H1 (cell line): ENCODE results near the gene STX4. TPM values are rescaled to one million over a fixed set of nuclear protein-coding genes. Genes with fewer than 3 reads are reported as not detected.

Experiments
- CTCF ChIA-PET: fragments of 300-600 bp; sonication (Branson Sonifier 250); formaldehyde crosslinking; loops from one replicate; lab custom pipeline; 2021; ENCODE audit not compliant: partially characterized antibody; lab: Charles Lee
- POLR2A ChIA-PET: fragments of 300-600 bp; sonication (Branson Sonifier 250); formaldehyde crosslinking; loops from one replicate; lab custom pipeline; 2021; ENCODE audit warnings: inconsistent platforms; ENCODE audit not compliant: partially characterized antibody; lab: Charles Lee
- DNase-seq, 2 experiments: peaks; one replicate each; pipeline versions ENCODE4 v3.0.0 to v3.0.0-alpha.2; 2010 to 2022; ENCODE audit warnings: low spot score in 2 of 2, low read depth in 1 of 2, mixed read lengths in 1 of 2
- FAIRE-seq: peaks from 2 replicates; lab custom pipeline; 2011; peaks lifted over from hg19 to GRCh38; lab: Jason Lieb, UNC
- H2AFZ ChIP-seq: 2 replicates; pipeline ENCODE4 v1.8.1; 2012; ENCODE audit warnings: low read length, inconsistent platforms
- H2AK5ac ChIP-seq: 2 replicates; pipeline ENCODE4 v1.6.1; 2013; ENCODE audit warnings: low read depth, low read length
- H2BK120ac ChIP-seq: replicated peaks from 2 replicates; pipeline ENCODE3; 2013; ENCODE audit warnings: low read depth, low read length, inconsistent platforms
- H2BK12ac ChIP-seq: 2 replicates; pipeline ENCODE4 v1.6.1; 2013; ENCODE audit warnings: low read depth, low read length
- H2BK15ac ChIP-seq: 2 replicates; pipeline ENCODE4 v1.6.1; 2013; ENCODE audit warnings: low read length
- H2BK20ac ChIP-seq: 2 replicates; pipeline ENCODE4 v1.6.1; 2013; ENCODE audit warnings: low read length
- H2BK5ac ChIP-seq: 2 replicates; pipeline ENCODE4 v1.6.1; 2013; ENCODE audit warnings: low read depth, low read length
- H3K14ac ChIP-seq: 2 replicates; pipeline ENCODE4 v1.6.1; 2013; ENCODE audit warnings: inconsistent platforms; ENCODE audit not compliant: insufficient read length
- H3K18ac ChIP-seq: 2 replicates; pipeline ENCODE4 v1.6.1; 2013; ENCODE audit warnings: low read length; ENCODE audit errors: extremely low read depth
- H3K23ac ChIP-seq: 2 replicates; pipeline ENCODE4 v1.6.1; 2013; ENCODE audit warnings: inconsistent platforms; ENCODE audit not compliant: insufficient read length
- H3K23me2 ChIP-seq: 2 replicates; pipeline ENCODE4 v1.6.1; 2013; ENCODE audit warnings: low read depth, low read length
- H3K27ac ChIP-seq: 2 replicates; pipeline ENCODE4 v1.6.1; 2011; ENCODE audit warnings: low read depth, low read length, inconsistent platforms
- H3K27me3 ChIP-seq, 4 experiments: replicated peaks in 1 of 4; 1 replicate in 1 of 4; 2 replicates in 3 of 4; pipeline versions ENCODE4 v1.6.1 to v1.8.1; 2011 to 2013; ENCODE audit warnings: low read length in 3 of 4, mild to moderate bottlenecking in 3 of 4, inconsistent platforms in 2 of 4, mixed read lengths in 2 of 4, moderate library complexity in 1 of 4; ENCODE audit not compliant: control insufficient read depth in 3 of 4, insufficient read depth in 3 of 4; ENCODE audit errors: extremely low read depth in 1 of 4
- H3K36me3 ChIP-seq, 4 experiments: 2 replicates each; pipeline versions ENCODE4 v1.6.1 to v1.8.1; 2011 to 2013; ENCODE audit warnings: mild to moderate bottlenecking in 4 of 4, low read length in 3 of 4, moderate library complexity in 2 of 4, control low read depth in 1 of 4, inconsistent platforms in 1 of 4; ENCODE audit not compliant: insufficient read depth in 4 of 4, control insufficient read depth in 2 of 4
- H3K4ac ChIP-seq: replicated peaks from 2 replicates; pipeline ENCODE3; 2013; ENCODE audit warnings: low read length, low read depth, mixed read lengths, inconsistent platforms; ENCODE audit not compliant: insufficient read length
- H3K4me1 ChIP-seq, 4 experiments: replicated peaks in 1 of 4; 1 replicate in 1 of 4; 2 replicates in 3 of 4; pipeline versions ENCODE4 v1.6.1 to v1.8.1; 2011 to 2013; ENCODE audit warnings: low read length in 3 of 4, inconsistent platforms in 2 of 4, mixed read lengths in 1 of 4; ENCODE audit not compliant: insufficient read depth in 4 of 4, control insufficient read depth in 3 of 4
- H3K4me2 ChIP-seq, 2 experiments: 2 replicates each; pipeline versions ENCODE4 v1.6.1 to v1.8.1; 2011 to 2013; ENCODE audit warnings: low read depth in 2 of 2, low read length in 2 of 2, control low read depth in 1 of 2, inconsistent platforms in 1 of 2, mild to moderate bottlenecking in 1 of 2; ENCODE audit not compliant: insufficient read depth in 1 of 2
- H3K4me3 ChIP-seq, 4 experiments: fragments of 200-600, 300-600 bp in 1 of 4; sonication (generic), shearing (Covaris generic), sonication (Bioruptor Twin) in 1 of 4; 2 replicates each; pipeline versions ENCODE4 v1.5.1 to v1.8.1; 2011 to 2016; ENCODE audit warnings: low read length in 4 of 4, low read depth in 3 of 4, control low read depth in 2 of 4, inconsistent platforms in 2 of 4, mild to moderate bottlenecking in 2 of 4, mixed read lengths in 1 of 4, moderate library complexity in 1 of 4; ENCODE audit not compliant: insufficient read depth in 2 of 4; ENCODE audit errors: extremely low read depth in 1 of 4
- H3K56ac ChIP-seq: replicated peaks from 2 replicates; pipeline ENCODE3; 2013; ENCODE audit warnings: low read depth, mild to moderate bottlenecking, mixed read lengths, low read length, inconsistent platforms; ENCODE audit not compliant: insufficient read length
- H3K79me1 ChIP-seq: 2 replicates; pipeline ENCODE4 v1.6.1; 2013; ENCODE audit warnings: low read depth, low read length, control low read depth
- H3K79me2 ChIP-seq, 2 experiments: 2 replicates each; pipeline versions ENCODE4 v1.6.1 to v1.8.1; 2012 to 2013; ENCODE audit warnings: low read length in 2 of 2, mild to moderate bottlenecking in 2 of 2, inconsistent platforms in 1 of 2; ENCODE audit not compliant: insufficient read depth in 2 of 2, control insufficient read depth in 1 of 2
- H3K9ac ChIP-seq, 4 experiments: replicated peaks in 1 of 4; 1 replicate in 1 of 4; 2 replicates in 3 of 4; pipeline versions ENCODE4 v1.6.1 to v1.8.1; 2011 to 2013; ENCODE audit warnings: low read depth in 3 of 4, low read length in 3 of 4, control low read depth in 2 of 4, mild to moderate bottlenecking in 2 of 4, moderate library complexity in 2 of 4, inconsistent platforms in 1 of 4; ENCODE audit errors: extremely low read depth in 1 of 4
- H3K9me3 ChIP-seq, 2 experiments: 2 replicates each; pipeline versions ENCODE4 v1.6.1 to v1.8.1; 2012 to 2013; ENCODE audit warnings: mild to moderate bottlenecking in 2 of 2, moderate library complexity in 2 of 2, control low read depth in 1 of 2, inconsistent platforms in 1 of 2, low read depth in 1 of 2, low read length in 1 of 2, mixed read lengths in 1 of 2; ENCODE audit not compliant: insufficient read depth in 2 of 2
- H4K20me1 ChIP-seq, 2 experiments: replicated peaks in 1 of 2; 2 replicates each; pipeline versions ENCODE3 to v1.8.1; 2011 to 2013; ENCODE audit warnings: inconsistent platforms in 2 of 2, low read length in 2 of 2, mild to moderate bottlenecking in 1 of 2; ENCODE audit not compliant: insufficient read depth in 2 of 2, control insufficient read depth in 1 of 2
- H4K5ac ChIP-seq: 2 replicates; pipeline ENCODE4 v1.6.1; 2013; ENCODE audit warnings: low read length, low read depth, mixed read lengths, inconsistent platforms; ENCODE audit not compliant: insufficient read length
- H4K8ac ChIP-seq: 2 replicates; pipeline ENCODE4 v1.8.0; 2013; ENCODE audit warnings: mild to moderate bottlenecking, moderate library complexity, low read length, inconsistent platforms; ENCODE audit not compliant: insufficient read depth; ENCODE audit errors: extremely low read depth
- H4K91ac ChIP-seq: replicated peaks from 2 replicates; pipeline ENCODE3; 2013; ENCODE audit warnings: low read length, mixed read lengths, inconsistent platforms; ENCODE audit not compliant: insufficient read length
- CHD1 ChIP-seq: IDR thresholded peaks from 2 replicates; pipeline ENCODE4 v1.6.1; 2012; ENCODE audit warnings: low read depth, low read length, improper control_type of control experiment
- EGR1 ChIP-seq: IDR thresholded peaks from 2 replicates; pipeline ENCODE4 v1.6.1; 2011; ENCODE audit warnings: low read depth, low read length, borderline replicate concordance
- PHF8 ChIP-seq: fragments of 200-600 bp; sonication (generic); conservative IDR thresholded peaks from 2 replicates; pipeline ENCODE4 v1.7.1; 2012; ENCODE audit warnings: low read depth, mild to moderate bottlenecking, inconsistent platforms, low read length, moderate library complexity
- POLR2A ChIP-seq, 2 experiments: IDR thresholded peaks; 1 replicate in 1 of 2; 2 replicates in 1 of 2; pipeline ENCODE4 v1.6.1; 2011; ENCODE audit warnings: low read depth in 2 of 2, low read length in 2 of 2, mild to moderate bottlenecking in 2 of 2; ENCODE audit errors: control extremely low read depth in 1 of 2
- TAF7 ChIP-seq: optimal IDR thresholded peaks from 2 replicates; pipeline ENCODE3; 2011; ENCODE audit warnings: low read depth, mild to moderate bottlenecking, inconsistent platforms, low read length, moderate library complexity, borderline replicate concordance
- TBP ChIP-seq: IDR thresholded peaks from 2 replicates; pipeline ENCODE4 v1.6.1; 2011; ENCODE audit warnings: low read depth, low read length, improper control_type of control experiment
- WGBS, 2 experiments: shearing (Covaris generic) in 1 of 2; methylation state at CpG; one replicate each; pipeline versions ENCODE4 v1.1.6 to v1.1.7; 2013 to 2015; ENCODE audit warnings: low lambda C conversion rate in 2 of 2, mixed read lengths in 2 of 2, inconsistent platforms in 1 of 2, low coverage in 1 of 2, missing lambda C conversion rate in 1 of 2; ENCODE audit not compliant: insufficient replicate concordance in 2 of 2, insufficient coverage in 1 of 2, insufficient read length in 1 of 2; ENCODE audit errors: extremely low coverage in 1 of 2, missing lambda C conversion rate in 1 of 2; 5-methylcytosine and 5-hydroxymethylcytosine counted together
- polyA plus RNA-seq, 7 experiments: library from polyadenylated mRNA; depleted of rRNA in 3 of 7; stranded (reverse) in 5 of 7; unstranded in 2 of 7; fragments of >200 nt in 5 of 7; fragments of 200-250 nt in 2 of 7; gene quantifications; 1 replicate in 5 of 7; 2 replicates in 1 of 7; 4 replicates in 1 of 7; pipeline versions ENCODE4 v1.2.1 to v1.2.3, GENCODE V29; 2011 to 2013; ENCODE audit warnings: missing spikeins in 2 of 7, mixed read lengths in 2 of 7
- total RNA-seq: library from RNA; stranded (reverse); fragmentation: NEBNext Ultra II Directional; extraction: Animal tissue kit (Norgen Biotek cat#: 25700); gene quantifications from 2 replicates; pipeline ENCODE4 v1.2.1, GENCODE V29; 2021

STX4 gene
- total and polyA plus RNA-seq, 2 of the 8 experiments (the other 6 are each of a cell fraction or from before 2014, with no cell fraction given): 25.8 to 32.3 TPM

DNA sequence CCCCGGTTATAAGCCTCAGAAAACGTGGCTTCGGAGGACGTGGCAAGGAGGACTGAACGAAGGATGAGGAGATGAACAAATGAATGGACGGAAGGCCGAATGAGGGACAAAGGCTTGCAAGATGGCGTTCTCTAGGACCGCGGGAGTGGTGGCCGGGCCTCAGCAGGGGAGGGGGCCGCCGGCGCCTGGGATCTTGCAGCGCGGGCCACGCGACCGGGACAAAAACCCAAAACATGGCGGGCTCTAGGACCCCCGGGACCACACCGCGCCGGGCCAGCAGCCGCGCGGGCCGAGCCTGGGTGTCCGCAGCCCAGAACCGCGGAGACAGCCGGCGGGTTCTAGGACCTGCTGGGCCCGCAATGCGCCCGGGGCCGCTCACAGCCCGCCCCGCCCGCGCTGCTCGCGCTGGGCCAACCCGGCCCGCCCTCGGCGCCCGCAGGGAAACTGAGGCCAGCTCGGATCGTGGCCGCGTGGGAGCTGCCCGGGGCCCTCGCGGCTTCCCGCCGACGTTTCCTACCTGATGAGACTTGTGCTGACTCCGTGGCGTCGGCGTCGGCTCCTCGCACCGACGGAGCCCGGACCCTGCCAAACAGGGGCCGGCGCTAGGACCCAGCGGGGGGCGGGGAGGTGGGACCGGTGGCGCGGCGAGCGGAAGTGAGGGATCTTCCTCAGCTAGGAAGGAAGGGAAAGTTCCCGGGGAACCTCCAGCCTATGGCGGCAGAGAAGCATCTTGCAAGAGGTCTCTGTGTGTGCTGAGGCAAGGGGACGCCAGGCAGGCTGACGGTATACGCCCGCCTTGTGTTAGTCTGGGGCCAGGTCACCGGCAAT is 40.0 kb downstream of the STX4 start:
- Histone ChIP-seq H3K23me2 (peaks cover 7% of the 10 kb centered on the region; the same call in 1 of the 2 replicates), H3K4me2 (peak overlapping the region; percentile 88 to 96), H3K4ac (peak overlapping the region; percentile 97), H2BK12ac (0 out of 2 replicates have a peak overlapping the region, but pooled peaks have one; percentile 50), H2BK120ac (no peak overlapping the region), H3K23ac (no peak overlapping the region), H4K8ac (peak overlapping the region; percentile 99), H3K56ac (peak overlapping the region; percentile 91), H3K36me3 (peaks cover 5 to 22% (median 17%) of the 10 kb centered on the region in 4 experiments; a peak in 7 of 8 replicates), H3K27me3 (no peaks in the 10 kb centered on the region), H3K79me1 (peaks cover 8% of the 10 kb centered on the region; the same call in 1 of the 2 replicates), H3K9ac (peak overlapping the region; percentile 59 to 92 (median 85)), H2BK15ac (no peak overlapping the region), H3K4me1 (peaks cover 0 to 1% (median 0%) of the 10 kb centered on the region in 4 experiments; a peak in 2 of 7 replicates), H4K20me1 (peaks cover 2 to 17% of the 10 kb centered on the region in 2 experiments), H2BK20ac (no peak overlapping the region), H2AFZ (peak overlapping the region; percentile 72; the same call in 1 of the 2 replicates), H3K4me3 (peak overlapping the region; percentile 89 to 98 (median 90)), H4K5ac (peak overlapping the region; percentile 97), H3K27ac (peak overlapping the region; percentile 77), H2BK5ac (peak overlapping the region; percentile 90), H3K14ac (peak overlapping the region; percentile 63), H3K18ac (peak overlapping the region; percentile 99), H3K9me3 (no peaks in the 10 kb centered on the region), H3K79me2 (peaks cover 13 to 64% of the 10 kb centered on the region in 2 experiments), H2AK5ac (peak overlapping the region; percentile 47), H4K91ac (peak overlapping the region; percentile 96)
- WGBS, 2 experiments: 1% methylated on average over 59 of the region's 83 CpGs; no CpG with 5 or more reads in 1 of the 2 experiments
- ChIA-PET POLR2A (interaction anchor here (0.6 to 4.9 kb wide), 36 partner anchors 9 to 640 kb away, joined by 3 to 34 read pairs (median 4); partner anchors contain the start of genes FUS, HSD3B7, KAT8 and PHKG2), CTCF (interaction anchor here (0.6 to 2.6 kb wide), 10 partner anchors 21 to 120 kb away, joined by 3 to 17 read pairs (median 4); partner anchors contain the start of genes HSD3B7, PRSS8 and VKORC1)
- DNase-seq (peak; percentile 68 to 96), FAIRE-seq (no peak)
- TF ChIP-seq EGR1 (peak; percentile 88), TBP (peak; percentile 56; the same call in 1 of the 2 replicates), PHF8 (peak; percentile 55), POLR2A (IDR thresholded peaks at IDR 0.05; ENCODE audit: control extremely low read depth in 1 of 2, low read depth in 2 of 2, low read length in 2 of 2) (peak in 1 of 2 experiments; percentile 10; a peak in 2 of 3 replicates), TAF7 (peak; percentile 16), CHD1 (no peak)
